ENCODE data around the gene TMEM201. TPM values are rescaled to one million over a fixed set of nuclear protein-coding genes. Genes with fewer than 3 reads are reported as not detected.

TMEM201 gene
- polyA plus RNA-seq, 2 of the 4 experiments (the other 2 are of a cell fraction) = 1.9 to 8.7 TPM

DNA sequence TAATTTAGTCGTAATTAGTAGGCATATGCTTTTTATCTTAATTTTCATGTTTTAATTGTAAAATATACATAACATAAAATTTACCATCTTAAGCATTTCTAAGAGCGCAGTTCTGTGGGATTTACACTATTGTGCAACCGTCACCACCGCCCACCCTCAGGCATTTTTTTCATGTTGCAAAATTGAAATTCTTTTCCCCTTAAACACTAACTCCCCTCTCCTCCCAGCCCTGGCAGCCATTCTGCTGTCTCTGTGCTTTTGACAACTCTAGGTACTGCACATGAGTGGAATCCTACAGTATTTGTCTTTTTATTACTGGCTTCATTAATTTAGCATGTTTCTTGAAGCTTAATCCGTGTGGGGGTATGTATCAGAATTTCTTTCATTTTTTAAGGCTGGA is 70.6 kb downstream of the TMEM201 start:
- DNase-seq (ENCODE audit: low read depth in 1 of 2, low spot score in 1 of 2) = no peak
- CTCF ChIA-PET = no interaction called here

DNA sequence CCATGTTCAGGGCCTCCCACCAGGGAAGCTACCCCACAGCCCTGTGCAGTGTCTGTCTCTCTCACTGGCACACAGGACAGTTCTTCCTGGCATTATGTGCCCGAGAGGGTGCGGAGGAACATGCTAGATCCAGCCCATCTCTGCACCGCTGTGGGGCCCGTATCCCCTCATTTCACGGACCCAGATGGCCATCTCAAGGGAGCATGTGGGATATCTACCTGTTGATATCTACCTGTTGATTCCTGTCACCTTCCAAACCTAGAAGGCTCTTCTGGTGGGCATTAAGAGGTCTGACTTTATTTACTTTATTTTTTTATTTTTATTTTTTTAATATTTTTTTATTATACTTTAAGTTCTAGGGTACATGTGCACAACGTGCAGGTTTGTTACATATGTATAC is 74.5 kb downstream of the TMEM201 start:
- ATAC-seq (no peak), DNase-seq (ENCODE audit: low read depth in 1 of 2, low spot score in 1 of 2) (no peak), FAIRE-seq (no peak)
- Histone ChIP-seq H3K27ac (no peak overlapping the region), H3K9me3 (no peaks in the 10 kb centered on the region), H3K4me1 (0 out of 3 replicates have a peak, but pooled peaks cover 5% of the 10 kb centered on the region), H3K4me2 (no peak overlapping the region), H3K4me3 (no peak overlapping the region)
- 74% methylated on average over 4 of the region's 6 CpGs for WGBS (ENCODE audit: missing lambda C conversion rate)
- ChIA-PET POLR2A (no interaction called here), CTCF (no interaction called here)
- no peak for TF ChIP-seq ZNF302 (CRISPR knock-in tag; IDR thresholded peaks at IDR 0.05)
- TF ChIP-seq, protein P1, sequence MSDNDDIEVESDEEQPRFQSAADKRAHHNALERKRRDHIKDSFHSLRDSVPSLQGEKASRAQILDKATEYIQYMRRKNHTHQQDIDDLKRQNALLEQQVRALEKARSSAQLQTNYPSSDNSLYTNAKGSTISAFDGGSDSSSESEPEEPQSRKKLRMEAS (IDR thresholded peaks at IDR 0.05) = no peak
- no peak for TF ChIP-seq CEBPB (IDR thresholded peaks at IDR 0.05)
- no peak for TF ChIP-seq CHD2 (IDR thresholded peaks at IDR 0.05; ENCODE audit: low read length, partially characterized antibody)
- TF ChIP-seq, protein P2, sequence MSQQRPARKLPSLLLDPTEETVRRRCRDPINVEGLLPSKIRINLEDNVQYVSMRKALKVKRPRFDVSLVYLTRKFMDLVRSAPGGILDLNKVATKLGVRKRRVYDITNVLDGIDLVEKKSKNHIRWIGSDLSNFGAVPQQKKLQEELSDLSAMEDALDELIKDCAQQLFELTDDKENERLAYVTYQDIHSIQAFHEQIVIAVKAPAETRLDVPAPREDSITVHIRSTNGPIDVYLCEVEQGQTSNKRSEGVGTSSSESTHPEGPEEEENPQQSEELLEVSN (IDR thresholded peaks at IDR 0.05; ENCODE audit: borderline replicate concordance, low read depth) = no peak
- TF ChIP-seq JUNB (IDR thresholded peaks at IDR 0.05) = no peak
- no peak for TF ChIP-seq SMC3 (IDR thresholded peaks at IDR 0.05)
- TF ChIP-seq ZC3H11A (IDR thresholded peaks at IDR 0.05) = no peak
- no peak for TF ChIP-seq HOXA7 (CRISPR knock-in tag; IDR thresholded peaks at IDR 0.05)
- no peak for TF ChIP-seq HOXB5 (CRISPR knock-in tag; IDR thresholded peaks at IDR 0.05)
- no peak for TF ChIP-seq FOXS1 (CRISPR knock-in tag; IDR thresholded peaks at IDR 0.05)
- no peak for TF ChIP-seq RFX5 (IDR thresholded peaks at IDR 0.05)
- no peak for TF ChIP-seq GATA3 (IDR thresholded peaks at IDR 0.05; ENCODE audit: borderline replicate concordance)
- no peak for TF ChIP-seq FOSL2 (IDR thresholded peaks at IDR 0.05)
- no peak for TF ChIP-seq FOSL2 (CRISPR knock-in tag; IDR thresholded peaks at IDR 0.05)
- TF ChIP-seq HOXB13 (CRISPR knock-in tag; IDR thresholded peaks at IDR 0.05; ENCODE audit: low read depth) = no peak
- no peak for TF ChIP-seq ESRRA (IDR thresholded peaks at IDR 0.05; ENCODE audit: borderline replicate concordance, low read length)
- TF ChIP-seq POLR2AphosphoS2 (conservative IDR thresholded peaks at IDR 0.05; ENCODE audit: low read length) = no peak
- no peak for TF ChIP-seq EP300 (IDR thresholded peaks at IDR 0.05)

More for the DNA sequence above, 70.6 kb downstream of the TMEM201 start:
- Histone ChIP-seq H3K4me1 (0 out of 3 replicates have a peak, but pooled peaks cover 5% of the 10 kb centered on the region), H3K9me3 (no peaks in the 10 kb centered on the region), H3K27ac (no peak overlapping the region), H3K4me3 (no peak overlapping the region), H3K4me2 (no peak overlapping the region)
- no peak for TF ChIP-seq HEYL (CRISPR knock-in tag; IDR thresholded peaks at IDR 0.05)
- no peak for TF ChIP-seq KDM1A (IDR thresholded peaks at IDR 0.05; ENCODE audit: low read depth)
- TF ChIP-seq JUNB (IDR thresholded peaks at IDR 0.05) = no peak
- peak in 1 of 2 experiments; percentile 48; a peak in 2 of 4 replicates for TF ChIP-seq CEBPB (IDR thresholded peaks at IDR 0.05)
- TF ChIP-seq, protein P3, sequence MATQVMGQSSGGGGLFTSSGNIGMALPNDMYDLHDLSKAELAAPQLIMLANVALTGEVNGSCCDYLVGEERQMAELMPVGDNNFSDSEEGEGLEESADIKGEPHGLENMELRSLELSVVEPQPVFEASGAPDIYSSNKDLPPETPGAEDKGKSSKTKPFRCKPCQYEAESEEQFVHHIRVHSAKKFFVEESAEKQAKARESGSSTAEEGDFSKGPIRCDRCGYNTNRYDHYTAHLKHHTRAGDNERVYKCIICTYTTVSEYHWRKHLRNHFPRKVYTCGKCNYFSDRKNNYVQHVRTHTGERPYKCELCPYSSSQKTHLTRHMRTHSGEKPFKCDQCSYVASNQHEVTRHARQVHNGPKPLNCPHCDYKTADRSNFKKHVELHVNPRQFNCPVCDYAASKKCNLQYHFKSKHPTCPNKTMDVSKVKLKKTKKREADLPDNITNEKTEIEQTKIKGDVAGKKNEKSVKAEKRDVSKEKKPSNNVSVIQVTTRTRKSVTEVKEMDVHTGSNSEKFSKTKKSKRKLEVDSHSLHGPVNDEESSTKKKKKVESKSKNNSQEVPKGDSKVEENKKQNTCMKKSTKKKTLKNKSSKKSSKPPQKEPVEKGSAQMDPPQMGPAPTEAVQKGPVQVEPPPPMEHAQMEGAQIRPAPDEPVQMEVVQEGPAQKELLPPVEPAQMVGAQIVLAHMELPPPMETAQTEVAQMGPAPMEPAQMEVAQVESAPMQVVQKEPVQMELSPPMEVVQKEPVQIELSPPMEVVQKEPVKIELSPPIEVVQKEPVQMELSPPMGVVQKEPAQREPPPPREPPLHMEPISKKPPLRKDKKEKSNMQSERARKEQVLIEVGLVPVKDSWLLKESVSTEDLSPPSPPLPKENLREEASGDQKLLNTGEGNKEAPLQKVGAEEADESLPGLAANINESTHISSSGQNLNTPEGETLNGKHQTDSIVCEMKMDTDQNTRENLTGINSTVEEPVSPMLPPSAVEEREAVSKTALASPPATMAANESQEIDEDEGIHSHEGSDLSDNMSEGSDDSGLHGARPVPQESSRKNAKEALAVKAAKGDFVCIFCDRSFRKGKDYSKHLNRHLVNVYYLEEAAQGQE (IDR thresholded peaks at IDR 0.05) = no peak
- TF ChIP-seq HOXB13 (CRISPR knock-in tag; IDR thresholded peaks at IDR 0.05; ENCODE audit: low read depth) = no peak
- TF ChIP-seq TP53 (CRISPR knock-in tag; IDR thresholded peaks at IDR 0.05) = no peak
- 37% methylated on average over 5 of the region's 5 CpGs for WGBS (ENCODE audit: missing lambda C conversion rate)
- POLR2A ChIA-PET = no interaction called here
- FAIRE-seq = no peak
- peak in 1 of 2 experiments; percentile 47; a peak in 2 of 6 replicates for ATAC-seq

Other genes with a start within 250 kb of the TMEM201 start
- gene SLC25A33, start 49.4 kb upstream of the TMEM201 start, polyA plus RNA-seq (2011; rRNA removed) = 3.9 and 4.9 TPM in 2 replicates
- gene SLC25A33, start 49.4 kb upstream of the TMEM201 start, polyA plus RNA-seq (2017; fragmentation: RNase III; extraction: RNeasy Plus Mini Kit Qiagen cat#74134 plus additional on column Dnase treatment) = 3.1 to 3.2 TPM (median 3.2 TPM) in 3 replicates
- 2.4 and 2.5 TPM in 2 replicates for gene PIK3CD, start 62.8 kb downstream of the TMEM201 start, polyA plus RNA-seq (2011; rRNA removed)
- gene PIK3CD, start 62.8 kb downstream of the TMEM201 start, polyA plus RNA-seq (2017; fragmentation: RNase III; extraction: RNeasy Plus Mini Kit Qiagen cat#74134 plus additional on column Dnase treatment) = 3.2 to 3.6 TPM (median 3.5 TPM) in 3 replicates
- gene CLSTN1, start 235.1 kb downstream of the TMEM201 start, polyA plus RNA-seq (2011; rRNA removed) = 27.3 and 42.9 TPM in 2 replicates
- 50.8 to 57.5 TPM (median 56.1 TPM) in 3 replicates for gene CLSTN1, start 235.1 kb downstream of the TMEM201 start, polyA plus RNA-seq (2017; fragmentation: RNase III; extraction: RNeasy Plus Mini Kit Qiagen cat#74134 plus additional on column Dnase treatment)

All from A549 (cell line).